ENCODE results near the gene HDAC11. TPM values are rescaled to one million over a fixed set of nuclear protein-coding genes. Genes with fewer than 3 reads are reported as not detected.
"Not testable (repeated sequence)": the region's sequence is repeated elsewhere in the genome, so short reads cannot be mapped to it uniquely, and the experiment has no call there.

HDAC11 gene
- polyA plus RNA-seq, 4 donors, result 18.0 to 23.2 (median 20.2) TPM

DNA sequence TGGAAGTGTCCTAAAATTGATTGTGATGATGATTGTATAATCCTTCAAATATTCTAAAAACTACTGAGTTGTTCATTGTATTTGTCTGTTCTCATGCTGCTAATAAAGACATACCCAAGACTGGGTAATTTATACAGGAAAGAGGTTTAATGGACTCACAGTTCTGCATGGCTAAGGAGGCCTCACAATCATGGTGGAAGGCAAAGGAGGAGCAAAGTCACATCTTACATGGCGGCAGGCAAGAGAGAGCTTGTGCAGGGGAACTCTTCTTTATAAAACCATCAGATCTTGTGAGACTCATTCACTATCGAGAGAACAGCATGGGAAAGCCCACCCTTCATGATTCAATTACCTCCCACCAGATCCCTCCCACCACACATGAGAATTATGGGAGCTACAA, 41.6 kb downstream of the HDAC11 start:
- not testable (repeated sequence) for DNase-seq (ENCODE audit: low read depth in 4 of 4, low spot score in 3 of 4)

DNA sequence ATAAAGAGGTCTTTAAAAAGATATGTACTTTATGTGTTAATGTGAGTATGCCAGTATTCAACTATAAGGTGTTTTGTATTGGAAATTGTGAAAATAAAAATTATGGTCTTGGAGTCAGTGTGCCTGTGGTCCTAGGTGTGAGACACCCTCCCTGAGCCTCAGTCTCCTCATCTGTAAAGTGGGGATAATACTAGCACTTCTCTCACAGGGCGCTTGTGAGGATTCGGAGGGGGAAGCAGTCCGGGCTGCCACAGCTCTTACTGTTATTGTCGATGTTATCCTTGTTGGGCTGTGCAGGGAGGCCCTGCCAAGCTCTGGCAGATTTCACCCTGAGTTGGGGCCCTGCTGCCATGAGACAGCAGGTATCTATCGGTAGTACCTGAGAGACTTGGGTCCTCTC, 42.1 kb downstream of the HDAC11 start:
- DNase-seq (ENCODE audit: low read depth in 4 of 4, low spot score in 3 of 4), result no peak

DNA sequence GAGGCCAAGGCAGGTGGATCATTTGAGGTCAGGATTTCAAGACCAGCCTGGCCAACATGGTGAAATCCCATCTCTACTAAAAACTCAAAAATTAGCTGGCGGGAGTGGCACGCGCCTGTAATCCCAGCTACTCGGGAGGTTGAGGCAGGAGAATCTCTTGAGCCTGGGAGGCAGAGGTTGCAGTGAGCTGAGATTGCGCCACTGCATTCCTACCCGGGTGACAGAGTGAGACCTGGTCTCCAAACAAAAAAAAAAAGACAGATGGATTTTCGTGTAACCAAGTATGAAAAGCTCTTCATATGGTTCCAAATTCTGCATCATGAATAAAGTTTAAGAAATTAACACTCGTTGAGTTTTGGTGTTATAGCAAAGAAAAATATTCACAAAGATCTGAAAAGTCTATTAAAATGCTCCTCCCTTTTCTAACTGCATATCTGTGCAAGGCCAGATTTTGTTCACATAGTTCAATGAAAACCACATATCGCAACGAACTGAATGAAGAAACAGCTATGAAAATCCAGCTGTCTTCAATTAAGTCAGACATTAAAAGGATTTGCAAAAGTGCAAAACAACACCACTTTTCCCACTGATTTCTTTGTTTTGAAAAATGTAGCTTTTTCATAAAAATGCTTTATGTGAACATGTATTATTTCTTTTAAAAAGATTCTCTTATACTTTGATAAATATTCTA, 45.0 kb downstream of the HDAC11 start:
- DNase-seq (ENCODE audit: low read depth in 4 of 4, low spot score in 3 of 4), result no peak

DNA sequence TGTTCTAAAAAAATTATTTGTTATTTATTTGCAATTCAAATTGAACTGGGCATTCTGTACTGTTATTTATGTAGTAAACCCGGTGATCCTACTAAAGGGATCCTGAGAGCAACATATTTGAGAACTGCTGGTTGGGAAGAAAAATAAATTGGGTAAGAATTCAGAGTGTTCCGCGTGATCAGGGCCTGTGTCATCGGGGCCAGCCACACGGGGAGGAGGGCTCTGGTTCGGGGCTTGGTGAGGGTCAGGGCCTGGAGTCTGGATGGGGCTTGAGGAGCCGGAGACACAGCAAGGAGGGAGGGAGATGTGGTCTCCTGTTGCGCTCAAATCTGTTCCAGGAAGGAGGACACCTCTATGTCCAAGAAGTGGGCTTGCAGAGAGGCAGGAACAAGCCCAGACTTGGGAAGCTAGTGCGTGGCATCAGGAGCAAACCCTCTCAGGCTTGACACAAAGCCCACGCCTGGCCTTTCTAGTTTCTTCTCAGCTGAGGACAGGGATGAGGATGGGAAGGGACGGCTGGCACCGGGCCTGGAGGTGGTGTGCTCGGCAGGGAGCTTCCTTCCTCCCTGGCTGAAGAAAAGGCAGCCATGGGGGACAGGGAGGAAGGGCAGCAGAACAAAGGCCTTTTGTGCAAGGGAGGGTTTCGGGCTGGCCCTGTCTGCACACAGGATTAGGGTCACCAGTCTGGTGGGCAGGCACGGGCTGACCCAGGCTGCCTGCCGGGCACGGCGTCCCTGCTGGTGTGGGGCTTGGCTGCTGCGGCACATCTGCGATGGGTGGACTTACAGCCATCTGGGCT, 45.9 kb downstream of the HDAC11 start:
- DNase-seq (ENCODE audit: low read depth in 4 of 4, low spot score in 3 of 4), result no peak

DNA sequence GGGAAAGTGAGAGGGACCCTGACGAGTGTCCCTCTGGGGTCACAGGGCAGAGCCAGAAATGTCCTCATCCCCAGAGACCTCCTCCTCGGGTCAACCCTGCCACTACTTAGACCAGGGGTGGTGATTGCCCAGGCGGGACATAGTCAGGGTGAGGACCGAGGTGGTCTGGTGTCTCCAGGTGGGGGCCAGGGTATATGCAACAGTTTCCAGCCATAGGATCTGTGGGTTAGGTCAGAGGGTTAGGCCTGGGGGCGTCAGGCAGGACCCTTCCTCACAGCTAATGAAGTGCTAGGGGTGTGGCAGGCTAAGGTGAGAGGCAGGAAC, 46.5 kb downstream of the HDAC11 start:
- DNase-seq (ENCODE audit: low read depth in 4 of 4, low spot score in 3 of 4), result no peak

DNA sequence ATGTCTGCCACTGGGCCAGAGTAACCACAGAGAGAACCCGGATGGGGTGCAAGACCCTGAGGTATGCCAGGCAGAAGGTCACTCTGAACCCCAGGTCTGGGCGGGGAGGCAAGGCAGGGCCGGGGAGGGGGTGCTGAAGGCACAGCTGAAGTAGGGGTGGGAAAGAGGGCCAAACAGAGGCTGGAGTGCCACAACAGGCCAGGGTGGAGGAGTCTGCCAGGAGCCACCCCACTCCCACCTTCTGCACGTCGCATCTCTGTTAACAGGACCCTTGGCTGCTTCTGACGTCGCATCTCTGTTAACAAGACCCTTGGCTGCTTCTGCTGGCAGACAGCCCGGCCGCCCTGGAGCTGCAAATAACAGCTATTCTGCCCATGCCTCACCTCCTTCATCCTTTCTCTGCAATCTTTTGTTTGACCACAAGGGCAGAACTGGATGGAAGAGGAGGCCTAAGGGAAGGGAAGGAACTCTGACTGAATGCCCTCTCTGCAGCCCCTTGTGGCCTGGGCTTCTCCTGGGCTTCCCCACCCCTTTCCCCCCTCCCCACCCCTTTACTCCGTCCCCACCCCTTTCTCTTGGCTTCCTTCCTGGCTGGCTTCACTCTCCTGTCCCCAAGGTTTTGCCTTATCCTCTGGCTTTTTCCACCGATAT, 48.2 kb downstream of the HDAC11 start:
- no peak for DNase-seq (ENCODE audit: low read depth in 4 of 4, low spot score in 3 of 4)

DNA sequence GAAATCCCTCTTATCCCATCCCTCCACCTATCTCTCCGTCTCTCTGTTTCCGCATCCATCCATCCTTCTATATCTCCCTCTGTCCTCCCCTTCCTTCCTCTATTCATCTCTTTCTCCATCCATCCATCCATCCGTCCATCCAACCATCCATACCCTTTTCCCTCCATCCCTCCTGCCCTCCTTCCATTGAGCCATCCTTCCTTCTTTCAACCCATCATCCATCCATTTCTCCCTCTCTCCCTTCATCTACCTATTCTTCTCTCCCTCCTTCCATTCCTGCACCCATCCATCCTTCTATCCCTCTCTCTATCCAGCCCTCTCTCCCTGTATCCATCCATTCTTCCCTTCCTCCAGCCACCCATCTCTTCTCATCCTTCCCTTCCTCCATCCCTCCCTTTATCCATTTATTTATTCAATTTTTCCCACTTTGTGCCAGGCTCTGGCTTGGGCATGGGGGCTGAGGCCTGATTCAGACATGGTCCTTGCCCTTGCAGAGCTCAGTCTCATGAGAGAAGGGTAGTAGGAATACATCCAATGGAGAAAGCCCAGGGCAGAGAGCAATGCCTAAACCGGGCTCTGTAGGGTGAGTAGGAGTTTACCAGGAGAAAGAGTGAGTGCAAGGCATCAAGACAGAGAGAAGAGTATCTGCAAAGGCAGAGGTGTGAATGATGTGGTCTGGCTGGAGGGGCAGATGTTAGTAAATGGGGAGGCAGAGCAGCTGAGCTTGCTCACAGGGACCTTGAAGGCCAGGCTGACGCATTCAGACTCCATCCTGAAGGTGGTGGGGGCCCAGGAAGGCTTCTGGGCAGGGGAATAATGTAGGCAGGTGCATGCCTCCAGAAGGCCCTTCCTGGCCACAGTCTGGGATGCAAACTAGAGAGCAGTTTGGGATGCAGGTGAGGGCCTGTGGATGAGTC, 49.3 kb downstream of the HDAC11 start:
- DNase-seq (ENCODE audit: low read depth in 4 of 4, low spot score in 3 of 4), result no peak

DNA sequence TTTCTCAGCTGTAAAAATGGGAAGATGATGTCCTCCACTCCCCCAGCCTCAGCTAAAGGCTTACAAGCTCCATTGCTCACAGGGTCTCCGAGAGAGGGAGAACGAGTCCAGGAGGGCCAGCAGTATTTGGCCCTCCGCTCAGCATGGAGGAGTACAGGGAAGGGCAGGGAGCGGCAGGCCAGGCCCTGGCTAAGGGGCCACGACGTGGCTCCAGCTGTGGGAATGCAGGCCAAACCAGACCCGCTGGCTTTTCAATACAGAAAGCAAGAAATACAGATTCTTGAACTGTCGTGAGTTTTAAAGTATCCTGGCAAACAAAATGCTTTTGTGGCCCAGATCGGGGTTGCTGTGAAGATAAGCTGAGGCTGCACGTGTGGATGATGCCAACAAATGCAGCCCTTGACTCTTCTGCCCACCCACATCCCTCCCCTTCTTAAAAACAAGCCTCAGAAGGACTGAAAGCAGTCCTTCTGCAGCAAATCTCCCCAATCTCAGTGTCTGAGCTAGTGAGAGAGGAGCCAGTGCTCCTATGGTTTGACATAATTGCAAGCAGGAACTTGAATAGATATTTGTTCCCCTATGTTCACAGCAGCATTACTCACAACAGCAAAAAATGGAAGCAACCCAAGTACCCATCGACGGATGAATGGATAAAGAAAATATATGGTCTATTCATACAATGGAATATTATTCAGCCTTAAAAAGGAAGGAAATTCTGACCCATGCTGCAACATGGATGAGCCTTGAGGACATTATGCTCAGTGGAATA, 50.3 kb downstream of the HDAC11 start:
- DNase-seq (ENCODE audit: low read depth in 4 of 4, low spot score in 3 of 4), result no peak

DNA sequence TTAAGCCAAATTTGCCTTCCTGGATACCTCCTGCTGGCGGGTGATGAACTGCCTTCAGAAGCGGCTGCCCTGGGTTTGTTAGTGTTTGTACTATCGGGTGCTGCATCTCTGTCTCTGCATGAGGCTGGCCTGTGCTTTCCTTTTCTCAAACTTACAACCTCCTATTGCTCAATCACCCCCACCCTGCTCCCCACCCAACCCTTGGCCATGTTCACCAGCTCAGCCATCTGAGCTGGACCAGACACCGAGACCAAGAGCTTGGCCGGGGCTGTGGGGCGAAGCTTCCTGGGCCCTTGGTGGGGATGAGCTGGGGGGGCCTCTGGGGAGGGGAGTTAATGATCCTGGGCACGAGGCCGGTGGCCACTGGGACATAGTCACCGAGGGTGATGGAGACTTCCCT, 52.0 kb downstream of the HDAC11 start:
- DNase-seq (ENCODE audit: low read depth in 4 of 4, low spot score in 3 of 4), result no peak

DNA sequence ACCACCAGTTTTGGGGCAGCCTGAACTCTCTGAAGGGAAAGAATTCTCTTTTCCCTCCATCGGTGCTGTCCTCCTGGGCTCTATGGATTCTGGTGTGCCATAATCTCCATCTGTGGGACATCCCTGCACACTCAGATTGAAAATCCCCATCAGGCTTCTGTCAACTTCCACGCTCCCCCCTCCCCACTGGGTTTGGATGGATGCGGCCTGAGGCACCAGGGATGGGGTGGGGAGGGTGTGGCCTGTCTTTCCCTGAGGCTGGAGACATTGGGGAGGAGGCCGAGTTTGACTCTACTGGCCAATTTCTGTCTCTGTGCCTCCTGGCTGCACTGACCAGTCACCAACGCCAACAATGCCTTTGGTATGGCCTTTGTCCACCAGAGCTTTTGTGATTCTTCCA, 52.5 kb downstream of the HDAC11 start:
- DNase-seq (ENCODE audit: low read depth in 4 of 4, low spot score in 3 of 4), result no peak

DNA sequence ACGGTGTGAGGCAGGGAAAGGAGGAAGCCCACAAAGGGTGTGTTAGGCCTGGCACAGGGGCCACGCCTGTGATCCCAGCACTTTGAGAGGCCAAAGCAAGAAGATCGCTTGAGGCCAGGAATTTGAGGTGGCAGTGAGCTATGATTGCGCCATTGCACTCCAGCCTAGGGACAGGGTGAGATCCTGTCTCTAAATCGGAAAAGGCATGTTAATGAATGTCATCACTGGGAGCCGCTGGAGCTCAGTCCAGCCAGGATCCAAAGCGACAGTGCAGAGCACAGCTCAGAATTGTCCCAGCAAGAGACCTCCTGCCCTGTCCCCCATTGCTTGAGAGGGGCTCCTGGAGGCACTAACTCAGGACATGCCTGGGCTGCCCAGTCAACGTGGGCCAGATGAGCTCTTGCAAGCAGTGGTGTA, 53.8 kb downstream of the HDAC11 start:
- no peak for DNase-seq (ENCODE audit: low read depth in 4 of 4, low spot score in 3 of 4)

DNA sequence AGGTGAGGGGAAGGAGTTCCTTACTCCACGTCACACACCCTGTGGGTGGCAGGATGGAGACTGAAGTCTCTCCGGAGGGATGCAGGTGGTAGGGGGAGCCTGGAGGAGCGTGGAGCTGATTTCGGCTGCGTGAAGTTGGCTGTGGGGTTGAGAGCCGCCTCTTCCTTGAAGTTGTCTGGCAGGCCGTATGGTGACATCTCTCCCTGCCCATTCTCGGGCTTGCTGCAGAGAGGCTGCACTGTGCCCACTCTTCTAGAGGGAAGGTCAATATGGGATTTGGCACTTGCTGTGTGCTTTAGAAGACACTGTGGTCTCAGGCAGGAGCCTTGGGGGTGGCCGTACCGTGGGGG, 55.4 kb downstream of the HDAC11 start:
- DNase-seq (ENCODE audit: low read depth in 4 of 4, low spot score in 3 of 4), result no peak

DNA sequence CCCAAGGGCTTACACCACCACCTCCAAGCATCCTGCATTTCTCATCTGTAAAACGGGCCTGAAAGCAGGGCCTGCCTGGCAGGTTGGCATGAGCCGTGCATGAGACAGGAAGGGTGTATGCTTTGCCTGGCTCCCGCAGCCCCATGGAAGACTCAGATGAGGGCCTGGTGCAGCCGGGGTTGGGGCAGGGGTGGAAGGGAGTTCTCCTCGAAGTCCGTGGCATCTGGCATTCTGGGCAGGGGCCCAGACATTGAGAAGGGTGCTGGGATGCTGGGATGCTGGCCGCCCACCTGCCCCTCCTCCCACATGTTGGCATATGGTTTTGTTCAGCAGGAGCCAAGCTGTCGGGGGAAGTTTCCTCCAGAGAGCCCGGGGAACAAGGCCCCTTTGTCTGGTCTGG, 55.8 kb downstream of the HDAC11 start:
- DNase-seq (ENCODE audit: low read depth in 4 of 4, low spot score in 3 of 4), result no peak

DNA sequence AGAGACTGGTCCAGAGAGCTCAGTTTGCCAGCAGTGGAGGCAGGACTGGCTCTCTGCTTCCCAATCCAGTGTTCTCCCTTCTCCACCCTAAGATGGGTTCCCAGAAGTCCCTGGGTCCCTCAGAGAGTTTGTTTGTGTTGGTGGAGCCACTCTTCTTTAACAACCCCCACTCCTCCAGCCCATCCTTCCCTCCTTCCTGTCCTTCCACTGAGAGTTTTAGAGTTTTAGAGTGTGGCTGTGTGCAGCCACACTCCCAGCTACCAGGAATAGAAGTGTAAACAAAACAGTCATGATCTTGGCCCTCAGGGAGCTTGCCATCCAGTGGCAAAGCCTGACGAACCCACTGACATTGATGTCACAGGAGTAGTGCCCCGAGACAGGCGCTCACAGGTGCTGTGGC, 56.3 kb downstream of the HDAC11 start:
- no peak for DNase-seq (ENCODE audit: low read depth in 4 of 4, low spot score in 3 of 4)

DNA sequence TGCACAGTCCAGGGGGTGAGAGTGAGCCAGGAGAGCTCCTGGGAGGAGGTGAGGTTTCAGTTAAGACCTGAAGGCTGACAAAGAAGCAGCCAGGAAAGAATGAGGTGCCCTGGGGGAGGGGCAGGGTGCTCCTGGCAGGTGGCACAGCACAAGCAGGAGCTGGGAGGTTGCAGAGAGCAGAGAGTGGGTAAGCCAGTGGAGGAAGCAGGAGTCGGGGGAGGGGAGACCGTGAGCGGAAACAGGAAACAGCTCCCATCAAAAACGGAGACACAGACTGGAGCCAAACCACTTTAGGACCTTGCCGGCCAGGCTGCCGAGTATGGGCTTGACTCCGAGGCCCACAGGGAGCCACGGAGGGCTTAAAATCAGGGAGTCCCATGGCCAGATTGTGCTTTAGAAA, 56.7 kb downstream of the HDAC11 start:
- DNase-seq (ENCODE audit: low read depth in 4 of 4, low spot score in 3 of 4), result no peak

DNA sequence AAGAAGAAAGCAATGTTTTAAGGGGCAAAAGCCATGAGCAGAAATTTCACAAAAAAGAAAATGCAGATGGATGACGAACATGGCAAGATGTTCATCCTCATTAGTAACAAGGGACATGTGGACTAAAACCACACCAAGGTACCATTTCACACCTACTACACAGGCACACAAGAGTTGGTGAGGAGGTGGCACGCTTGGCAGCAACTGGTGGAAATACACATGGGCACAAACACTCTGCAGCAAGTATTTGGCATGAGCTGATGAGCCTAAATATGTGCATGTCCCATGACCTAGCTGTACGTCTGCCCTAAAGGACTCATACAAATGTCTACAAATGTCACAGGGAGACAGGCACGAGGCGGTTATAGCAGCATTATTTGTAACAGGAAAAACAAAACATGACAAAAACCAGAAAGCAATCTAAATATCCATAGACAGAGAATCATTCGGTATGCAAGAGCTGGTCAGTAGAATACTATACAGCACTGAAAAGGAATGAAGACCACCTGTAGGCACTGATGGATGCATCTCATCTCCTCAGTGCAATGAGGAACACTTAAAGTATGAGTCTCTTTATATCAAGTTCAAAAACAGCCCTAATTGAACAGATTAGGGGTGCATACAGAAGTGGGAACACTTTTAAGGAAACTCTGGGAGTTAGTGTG, 57.3 kb downstream of the HDAC11 start:
- DNase-seq (ENCODE audit: low read depth in 4 of 4, low spot score in 3 of 4), result no peak

DNA sequence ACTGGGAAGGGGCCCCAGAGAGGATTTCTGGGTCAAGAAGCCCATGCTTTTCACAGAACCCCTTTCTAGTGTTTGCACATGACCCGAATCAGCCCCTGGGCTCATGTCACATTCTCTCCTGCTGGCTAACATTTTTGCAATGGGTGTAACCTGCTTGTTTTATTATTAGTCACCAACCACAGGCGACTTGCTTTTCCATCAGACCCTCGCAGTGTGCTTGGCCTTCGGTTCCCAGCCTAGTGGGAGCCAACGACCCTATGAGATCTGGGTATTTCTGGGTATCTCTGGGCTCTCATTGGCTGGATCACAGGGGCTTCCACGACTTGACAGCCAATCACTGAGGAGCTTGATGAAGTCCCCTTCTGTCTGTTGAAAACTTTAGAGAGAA, 57.8 kb downstream of the HDAC11 start:
- DNase-seq (ENCODE audit: low read depth in 4 of 4, low spot score in 3 of 4), result no peak

DNA sequence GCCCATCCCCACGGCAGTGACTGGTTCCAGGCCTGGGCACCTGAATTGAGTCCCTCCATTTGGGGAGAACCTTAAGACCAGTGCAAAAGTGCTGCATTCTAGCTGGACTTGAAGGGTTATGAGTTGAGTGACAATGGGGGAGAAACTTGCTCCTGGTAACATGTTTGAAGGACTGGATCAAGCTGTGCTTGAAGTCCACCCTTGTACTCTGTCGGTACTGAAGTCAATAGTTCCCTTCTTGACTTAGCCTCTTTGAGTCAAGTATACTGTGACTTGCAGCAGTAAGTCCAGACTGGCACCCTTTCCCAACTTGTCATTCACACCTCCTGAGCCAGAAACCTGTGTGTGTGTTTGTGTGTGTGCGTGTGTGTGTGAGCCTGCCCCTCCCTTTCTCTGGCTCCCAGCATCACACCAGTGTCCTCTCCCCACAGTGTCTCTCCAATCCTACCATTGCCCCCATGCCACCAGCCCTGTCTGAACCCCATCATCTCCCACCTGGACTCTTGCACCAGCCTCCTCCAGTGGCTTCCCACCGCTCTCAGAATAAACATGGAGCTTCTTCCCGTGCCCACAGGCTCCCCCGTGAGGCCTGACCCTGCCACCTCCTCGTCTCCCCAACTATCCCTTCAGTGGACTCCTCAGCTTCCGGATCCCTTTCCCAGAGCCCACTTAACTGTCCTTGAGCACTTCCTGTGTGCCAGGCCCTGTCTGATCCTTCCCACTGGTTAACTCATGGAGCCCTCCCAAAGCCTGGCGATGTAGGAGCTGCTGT, 58.6 kb downstream of the HDAC11 start:
- no peak for DNase-seq (ENCODE audit: low read depth in 4 of 4, low spot score in 3 of 4)

DNA sequence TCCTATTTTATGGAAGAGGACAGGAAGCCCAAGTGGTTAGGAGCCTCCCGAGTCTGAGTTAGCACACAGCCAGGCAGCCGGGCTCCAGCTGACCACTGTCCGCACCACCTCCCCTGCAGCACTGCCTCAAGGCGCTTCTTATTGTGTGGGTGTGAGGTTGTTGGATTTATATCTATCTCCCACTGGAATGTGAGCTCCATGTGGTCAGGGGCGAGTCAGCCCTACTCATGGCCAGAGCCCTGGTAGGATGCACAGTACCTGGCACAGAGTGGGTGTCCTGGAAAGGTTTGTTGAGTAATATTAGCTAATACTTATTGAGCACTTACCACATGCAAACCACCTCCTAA, 59.2 kb downstream of the HDAC11 start:
- DNase-seq (ENCODE audit: low read depth in 4 of 4, low spot score in 3 of 4), result no peak
